Measurements from ENCODE around the gene MED12L.

- no peak for TF ChIP-seq POLR2AphosphoS5 (IDR thresholded peaks at IDR 0.05)
- no peak for TF ChIP-seq CTCF (IDR thresholded peaks at IDR 0.05)
- no peak for TF ChIP-seq POLR2A (IDR thresholded peaks at IDR 0.05)
Measured at GRCh38 chr3:151087648-151088047, 2.2 kb downstream of the MED12L start.

Measured in breast epithelium (tissue), 3 donors.